Measurements from ENCODE around the gene SNX9. TPM values are rescaled to one million over a fixed set of nuclear protein-coding genes. Genes with fewer than 3 reads are reported as not detected.

The SNX9 gene
- total and polyA plus RNA-seq, 2 of the 4 experiments (the other 2 are of a cell fraction) = 35.3 to 41.2 TPM

GRCh38 chr6:157804448-157805327 lies 18.4 kb upstream of the SNX9 start (continued):
- TF ChIP-seq CTCF (conservative IDR thresholded peaks at IDR 0.05; ENCODE audit: low read depth, low read length) = no peak

All from IMR-90 (cell line).